Measurements from ENCODE around the gene SMAD6.

- TF ChIP-seq POLR2AphosphoS5 (IDR thresholded peaks at IDR 0.05), result no peak
- TF ChIP-seq CTCF (IDR thresholded peaks at IDR 0.05), result no peak
- no peak for TF ChIP-seq POLR2A (IDR thresholded peaks at IDR 0.05; ENCODE audit: low read depth)
- TF ChIP-seq EP300 (IDR thresholded peaks at IDR 0.05), result no peak
These were observed 97.2 kb downstream of the SMAD6 start for GRCh38 chr15:66799242-66799641.
